ENCODE data around the gene PREX1.

PREX1 gene

DNA sequence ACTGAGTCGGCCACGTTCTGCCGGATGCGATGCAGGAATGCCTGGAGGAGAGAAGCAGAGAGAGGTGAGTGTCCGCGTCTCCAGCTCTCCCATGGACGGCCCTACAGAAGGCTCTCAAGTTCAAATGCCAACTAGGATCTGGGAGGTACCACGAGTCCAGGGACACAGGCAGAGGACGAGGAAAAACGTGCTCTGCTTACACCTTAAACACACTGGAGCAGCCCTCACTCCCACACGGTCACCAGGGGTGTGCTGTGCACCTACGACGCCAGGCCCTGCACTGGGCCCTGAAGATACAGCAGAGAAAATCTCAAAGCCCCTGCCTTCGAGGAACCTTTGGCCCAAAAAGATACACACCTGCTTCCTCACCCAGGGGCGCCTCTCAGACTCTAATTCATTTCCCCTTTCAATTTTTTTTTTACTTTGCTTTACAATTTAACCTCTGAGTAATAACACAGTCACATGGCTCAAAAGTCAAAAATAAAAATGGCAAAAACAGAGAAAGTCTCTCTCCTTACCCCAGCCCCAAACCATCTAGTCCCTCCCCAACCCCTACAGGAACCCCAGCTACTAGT is 79.9 kb downstream of the PREX1 start:
- DNase-seq, result no peak

DNA sequence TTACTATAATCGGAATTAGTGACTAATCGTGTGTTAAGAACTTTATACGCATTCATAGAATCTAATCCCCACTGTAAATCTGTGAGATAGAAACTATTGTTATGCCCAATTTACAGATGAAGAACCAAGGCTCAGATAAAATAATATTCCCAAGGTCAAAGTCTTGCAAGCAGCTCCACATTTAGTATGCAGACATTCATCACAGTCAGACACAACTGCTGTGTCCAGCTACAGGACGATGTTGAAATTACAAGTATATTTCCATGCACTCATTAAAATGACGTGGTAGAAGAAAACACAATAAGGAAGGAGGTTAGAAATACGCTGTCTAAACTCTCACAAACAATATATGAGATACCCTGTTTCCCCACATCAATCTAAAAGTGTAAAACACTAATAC is 82.5 kb downstream of the PREX1 start:
- DNase-seq, result no peak

DNA sequence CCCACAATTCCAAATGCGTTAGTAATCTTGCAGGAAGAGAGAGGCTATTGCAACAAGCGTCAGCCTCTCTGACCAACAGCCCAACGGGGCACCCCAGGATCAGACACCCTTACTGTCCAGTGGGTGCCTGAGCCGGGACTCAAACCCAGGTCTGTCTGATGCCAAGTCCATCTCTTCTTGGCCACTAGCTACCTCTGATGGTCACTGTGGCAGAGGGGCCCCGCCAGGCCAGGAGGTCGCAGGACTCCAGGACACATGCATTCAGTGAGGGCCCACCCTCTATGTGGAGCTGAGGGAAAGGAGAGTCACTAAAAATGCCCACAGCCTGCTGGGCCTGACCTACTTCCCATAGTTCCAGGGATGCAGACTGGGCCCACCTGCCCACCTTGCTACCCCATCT is 83.3 kb downstream of the PREX1 start:
- DNase-seq, result no peak

DNA sequence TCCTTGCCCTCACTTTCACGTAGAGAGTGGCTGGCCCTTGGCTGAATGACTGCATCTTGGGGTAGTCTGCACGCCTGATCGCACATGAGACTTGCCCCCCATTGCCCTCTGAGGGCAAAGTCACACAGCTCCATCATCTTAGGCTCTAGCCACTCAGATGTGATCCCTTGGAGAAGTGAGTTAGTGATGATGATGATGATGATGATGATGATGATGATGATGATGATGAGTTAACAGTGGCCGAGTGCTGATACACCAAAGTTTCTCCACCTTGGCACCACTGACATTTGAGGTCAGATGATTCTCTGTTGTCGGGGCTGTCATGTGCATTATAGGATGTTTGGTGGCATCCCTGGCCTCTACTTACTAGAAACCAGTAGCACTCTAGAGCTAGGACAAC is 84.0 kb downstream of the PREX1 start:
- DNase-seq, result no peak

GRCh38 chr20:48742912-48743680 is 84.7 kb downstream of the PREX1 start:
- DNase-seq, result no peak

DNA sequence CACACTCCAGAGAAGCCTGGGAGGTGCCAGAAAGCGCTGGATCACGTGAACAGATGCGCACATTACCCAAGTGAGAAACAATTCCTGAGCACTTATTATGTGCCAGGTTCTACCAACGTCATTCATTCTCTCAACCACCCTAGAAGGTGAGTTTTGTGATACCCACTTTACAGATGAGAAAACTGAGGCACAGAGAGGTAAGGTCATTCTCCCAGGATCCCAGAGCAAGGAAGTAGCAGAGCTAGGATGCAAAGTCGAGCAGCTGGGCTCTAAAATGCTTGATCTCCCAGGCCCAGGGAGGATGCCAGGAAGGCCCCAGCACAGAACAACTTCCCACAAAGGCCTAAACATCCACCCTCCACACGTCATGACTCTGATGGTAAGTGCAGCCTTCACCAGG is 85.6 kb downstream of the PREX1 start:
- DNase-seq, result no peak

- DNase-seq, result no peak
These were observed 86.1 kb downstream of the PREX1 start for GRCh38 chr20:48741669-48742068.

- DNase-seq, result no peak
These were observed 87.1 kb downstream of the PREX1 start for GRCh38 chr20:48740712-48741111.

DNA sequence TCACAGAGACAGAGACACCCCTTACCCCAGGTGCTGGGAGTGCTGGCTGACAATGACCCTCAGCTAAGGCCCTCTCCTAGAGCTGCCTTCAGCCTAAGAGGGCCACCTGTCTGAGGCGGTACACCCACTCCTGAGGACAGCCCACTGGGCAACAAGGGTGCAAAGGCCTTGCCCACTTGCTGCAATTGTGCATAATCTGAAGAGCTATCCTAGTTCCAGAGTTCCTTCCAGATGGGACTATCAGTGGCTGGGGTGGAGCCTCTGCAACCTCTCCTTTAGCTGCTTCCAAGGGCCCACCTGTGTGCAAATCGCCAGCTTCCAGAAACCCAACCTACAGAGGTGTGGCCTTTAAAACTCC is 87.5 kb downstream of the PREX1 start:
- DNase-seq, result no peak

- DNase-seq, result no peak
These were observed 88.2 kb downstream of the PREX1 start for GRCh38 chr20:48739395-48740291.

- no peak for DNase-seq
These were observed 89.1 kb downstream of the PREX1 start for GRCh38 chr20:48738399-48739304.

DNA sequence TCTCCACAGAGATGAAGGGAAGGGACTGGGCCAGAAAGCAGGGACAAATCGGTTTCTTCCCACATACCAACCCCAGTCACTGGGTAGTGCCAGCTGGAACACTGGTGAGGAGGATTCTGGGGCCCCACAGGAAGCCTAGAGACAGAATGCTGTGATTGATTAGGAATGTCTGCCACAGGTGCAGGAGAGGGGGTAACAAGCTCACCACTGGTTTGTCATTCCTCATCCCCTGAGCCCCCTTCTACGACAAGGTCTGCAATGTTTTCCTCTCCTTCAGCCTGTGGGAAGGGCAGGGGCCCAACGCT is 89.8 kb downstream of the PREX1 start:
- no peak for DNase-seq

- no peak for DNase-seq
These were observed 90.2 kb downstream of the PREX1 start for GRCh38 chr20:48737434-48738093.

DNA sequence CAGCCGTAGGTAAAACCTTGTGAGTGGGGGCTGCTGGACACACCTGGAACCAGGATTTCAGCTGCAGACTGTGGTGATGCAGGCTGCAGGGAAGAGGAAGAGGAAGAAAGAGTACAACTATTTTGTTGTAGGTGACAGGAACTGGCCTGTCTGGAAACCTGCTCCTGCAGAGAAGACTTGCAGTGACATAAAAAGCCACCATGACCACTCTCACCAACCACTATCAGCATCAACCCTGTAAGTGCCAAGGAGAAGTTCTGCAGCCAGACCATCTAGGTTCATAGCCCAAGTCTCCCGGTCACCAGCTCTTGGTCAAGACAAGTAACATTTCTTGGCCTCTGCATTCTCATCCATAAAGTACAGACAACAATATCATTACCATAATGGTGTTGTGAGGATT is 91.2 kb downstream of the PREX1 start:
- DNase-seq, result no peak

- DNase-seq, result no peak
These were observed 91.6 kb downstream of the PREX1 start for GRCh38 chr20:48736231-48736630.

DNA sequence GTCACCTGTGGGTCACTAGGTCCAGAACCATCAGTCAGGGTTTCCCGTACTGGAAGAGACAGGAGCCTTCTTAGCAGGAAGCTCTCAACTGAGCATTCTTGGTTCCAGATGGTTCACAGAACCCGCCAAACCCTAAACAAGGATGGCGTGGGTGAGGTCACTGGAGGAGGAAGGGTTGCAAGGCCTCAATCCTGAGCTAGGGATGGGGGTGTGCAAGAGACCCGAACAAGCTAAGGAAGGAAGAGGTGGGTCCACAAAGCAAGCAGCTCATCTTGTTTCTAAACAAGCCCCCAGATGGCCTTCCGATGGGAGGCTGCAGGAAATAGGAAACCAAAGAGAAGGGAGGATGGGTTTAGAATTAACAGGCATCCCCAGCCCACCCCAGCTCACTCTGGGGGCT is 92.7 kb downstream of the PREX1 start:
- no peak for DNase-seq

- no peak for DNase-seq
These were observed 93.6 kb downstream of the PREX1 start for GRCh38 chr20:48734104-48734749.

DNA sequence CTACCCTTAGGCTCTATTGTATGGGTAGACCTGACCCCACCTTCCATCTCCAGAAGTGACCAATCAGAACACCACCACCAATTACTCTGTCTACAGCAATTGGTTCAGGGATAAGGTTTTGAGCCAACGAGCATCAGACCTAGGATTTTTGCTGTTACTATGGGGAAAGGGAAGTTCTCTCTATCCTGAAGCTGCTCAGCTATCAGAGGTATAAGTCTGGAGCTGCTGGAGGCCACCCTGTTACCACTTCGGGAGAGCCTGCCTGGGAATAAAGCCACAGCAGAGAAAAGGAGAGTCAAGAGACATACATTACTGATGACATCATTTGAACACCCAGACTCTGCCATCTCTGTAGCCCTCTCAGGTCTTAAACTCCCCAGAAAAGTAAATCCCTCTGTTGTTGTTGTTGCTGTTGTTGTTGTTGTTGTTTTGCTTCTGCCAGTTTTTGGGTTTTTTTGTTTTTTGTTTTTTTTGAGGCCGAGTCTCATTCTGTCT is 94.5 kb downstream of the PREX1 start:
- DNase-seq, result no peak

- no peak for DNase-seq
These were observed 95.5 kb downstream of the PREX1 start for GRCh38 chr20:48732081-48732829.

DNA sequence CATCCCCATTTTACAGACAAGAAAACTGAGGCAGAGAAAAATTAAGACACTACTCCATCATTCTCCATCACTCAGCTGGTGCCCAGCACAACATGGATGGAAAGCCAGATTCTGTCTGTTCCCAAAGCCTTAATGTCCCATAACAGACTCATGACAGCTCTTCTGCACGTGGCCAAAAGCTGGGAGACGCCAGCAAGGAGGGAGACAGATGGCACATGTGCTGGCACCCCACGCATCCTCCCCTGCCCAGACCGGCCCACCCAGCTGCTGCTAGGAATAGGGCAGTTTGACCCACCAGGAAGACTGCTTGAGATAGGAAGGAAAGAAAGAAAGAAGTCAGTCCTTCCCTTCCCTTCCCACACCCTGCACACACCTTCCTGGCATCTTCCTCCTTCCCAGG is 96.3 kb downstream of the PREX1 start:
- no peak for DNase-seq

DNA sequence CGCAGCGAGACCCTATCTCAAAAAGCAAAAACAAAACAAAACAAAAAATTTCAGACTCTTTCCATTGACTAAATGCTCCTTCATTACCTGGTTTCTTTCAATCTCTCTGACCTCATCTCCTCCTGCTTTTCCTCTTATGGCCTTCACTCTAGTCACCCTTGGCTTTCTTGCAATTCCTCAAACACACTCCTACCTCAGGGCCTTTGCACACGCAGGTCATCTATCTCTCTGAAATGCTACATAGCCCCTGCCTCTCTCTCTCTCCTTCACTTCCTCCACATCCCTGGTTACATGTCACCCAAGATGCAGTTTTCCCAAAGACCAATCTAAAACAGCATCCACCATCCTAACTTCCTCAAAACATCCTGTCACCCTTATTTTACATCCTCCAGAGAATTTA is 96.8 kb downstream of the PREX1 start:
- DNase-seq, result no peak
